ENCODE measurements around the gene IGFLR1. TPM values are rescaled to one million over a fixed set of nuclear protein-coding genes. Genes with fewer than 3 reads are reported as not detected.

The IGFLR1 gene
- polyA plus RNA-seq, 1 of the 3 experiments (the other 2 are of a cell fraction) = 5.6 TPM

GRCh38 chr19:35703343-35703742 lies 38.9 kb downstream of the IGFLR1 start (continued):
- TF ChIP-seq GATA2 (CRISPR knock-in tag; IDR thresholded peaks at IDR 0.05) = no peak

GRCh38 chr19:35702223-35703012 lies 39.8 kb downstream of the IGFLR1 start:
- Histone ChIP-seq H3K27me3 (ENCODE audit: insufficient read depth) (0 out of 2 replicates have a peak, but pooled peaks cover 7% of the 10 kb centered on the region), H3K9me3 (no peaks in the 10 kb centered on the region), H3K27ac (ENCODE audit: low read depth in 2 of 2, low read length in 1 of 2) (peak overlapping the region in 1 of 2 experiments; percentile 67; a peak in 2 of 4 replicates), H3F3A (replicated peaks; ENCODE audit: insufficient read depth) (no peaks in the 10 kb centered on the region), H3K36me3 (replicated peaks in 1 of 2; ENCODE audit: control insufficient read depth in 1 of 2, insufficient read depth in 2 of 2, low read length in 1 of 2) (no peaks in the 10 kb centered on the region), H4K20me1 (ENCODE audit: insufficient read depth) (no peaks in the 10 kb centered on the region), H3K4me1 (ENCODE audit: control insufficient read depth in 1 of 2, insufficient read depth in 2 of 2, low read depth in 1 of 2, low read length in 1 of 2) (no peaks in the 10 kb centered on the region; a peak in 1 of 4 replicates), H3K79me2 (ENCODE audit: insufficient read depth) (no peaks in the 10 kb centered on the region), H3K9me2 (no peaks in the 10 kb centered on the region), H3K4me3 (ENCODE audit: low read depth in 2 of 2, low read length in 1 of 2) (peak overlapping the region; percentile 54 to 67), H3K9ac (no peak overlapping the region), H2AFZ (ENCODE audit: low read depth) (peak overlapping the region; percentile 98), H3K4me2 (peak overlapping the region; percentile 97)
- TF ChIP-seq MXI1 (IDR thresholded peaks at IDR 0.05; ENCODE audit: low read depth, low read length) (peak; percentile 23; the same call in 1 of the 2 replicates), CHD2 (IDR thresholded peaks at IDR 0.05; ENCODE audit: low read length, partially characterized antibody) (peak; percentile 94), IRF3 (IDR thresholded peaks at IDR 0.05; ENCODE audit: low read depth, low read length) (peak; percentile 98), ZBTB33 (IDR thresholded peaks at IDR 0.05; ENCODE audit: borderline replicate concordance, low read depth) (peak; percentile 40; the same call in 1 of the 2 replicates), PBX3 (IDR thresholded peaks at IDR 0.05) (peak; percentile 100), RAD21 (IDR thresholded peaks at IDR 0.05; ENCODE audit: low read length) (no peak), GATA2 (CRISPR knock-in tag; IDR thresholded peaks at IDR 0.05) (no peak), RFX5 (IDR thresholded peaks at IDR 0.05; ENCODE audit: low read length) (peak; percentile 55; the same call in 1 of the 2 replicates)
- TF ChIP-seq, protein P1, sequence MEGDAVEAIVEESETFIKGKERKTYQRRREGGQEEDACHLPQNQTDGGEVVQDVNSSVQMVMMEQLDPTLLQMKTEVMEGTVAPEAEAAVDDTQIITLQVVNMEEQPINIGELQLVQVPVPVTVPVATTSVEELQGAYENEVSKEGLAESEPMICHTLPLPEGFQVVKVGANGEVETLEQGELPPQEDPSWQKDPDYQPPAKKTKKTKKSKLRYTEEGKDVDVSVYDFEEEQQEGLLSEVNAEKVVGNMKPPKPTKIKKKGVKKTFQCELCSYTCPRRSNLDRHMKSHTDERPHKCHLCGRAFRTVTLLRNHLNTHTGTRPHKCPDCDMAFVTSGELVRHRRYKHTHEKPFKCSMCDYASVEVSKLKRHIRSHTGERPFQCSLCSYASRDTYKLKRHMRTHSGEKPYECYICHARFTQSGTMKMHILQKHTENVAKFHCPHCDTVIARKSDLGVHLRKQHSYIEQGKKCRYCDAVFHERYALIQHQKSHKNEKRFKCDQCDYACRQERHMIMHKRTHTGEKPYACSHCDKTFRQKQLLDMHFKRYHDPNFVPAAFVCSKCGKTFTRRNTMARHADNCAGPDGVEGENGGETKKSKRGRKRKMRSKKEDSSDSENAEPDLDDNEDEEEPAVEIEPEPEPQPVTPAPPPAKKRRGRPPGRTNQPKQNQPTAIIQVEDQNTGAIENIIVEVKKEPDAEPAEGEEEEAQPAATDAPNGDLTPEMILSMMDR (IDR thresholded peaks at IDR 0.05) = no peak
- under 1% methylated on average over 28 of the region's 50 CpGs for WGBS (ENCODE audit: low lambda C conversion rate)
- ChIA-PET POLR2A (interaction anchor here (0.6 to 1.6 kb wide), 7 partner anchors 10 to 436 kb away, joined by 3 to 7 read pairs (median 4); partner anchors contain the start of gene COX6B1), CTCF (interaction anchor here (0.9 to 4.1 kb wide), 7 partner anchors 9 to 193 kb away, joined by 3 to 33 read pairs (median 5); partner anchors contain the start of gene HAUS5)
- DNase-seq = peak; percentile 95
